Midbrain (tissue), 1 donor: ENCODE results near the gene PSORS1C1.
"Not testable (repeated sequence)": the region's sequence is repeated elsewhere in the genome, so short reads cannot be mapped to it uniquely, and the experiment has no call there.

ENCODE experiments used
- DNase-seq: peaks from one replicate; lab custom pipeline; 2025; lab: John Stamatoyannopoulos, UW

The PSORS1C1 gene

GRCh38 chr6:31158863-31159855 lies 44.6 kb downstream of the PSORS1C1 start:
- no peak for DNase-seq

- no peak for DNase-seq
Observed at GRCh38 chr6:31161216-31162126, 46.9 kb downstream of the PSORS1C1 start.

GRCh38 chr6:31162463-31163165 lies 48.0 kb downstream of the PSORS1C1 start:
- DNase-seq = no peak

- no peak for DNase-seq
Observed at GRCh38 chr6:31163922-31164321, 49.3 kb downstream of the PSORS1C1 start.

GRCh38 chr6:31164475-31165063 lies 50.0 kb downstream of the PSORS1C1 start:
- not testable (repeated sequence) for DNase-seq

GRCh38 chr6:31165064-31165832 lies 50.6 kb downstream of the PSORS1C1 start:
- DNase-seq = not testable (repeated sequence)

- no peak for DNase-seq
Observed at GRCh38 chr6:31165986-31166385, 51.4 kb downstream of the PSORS1C1 start.

GRCh38 chr6:31168606-31169005 lies 54.0 kb downstream of the PSORS1C1 start:
- DNase-seq = no peak

GRCh38 chr6:31169123-31169857 lies 54.7 kb downstream of the PSORS1C1 start:
- DNase-seq = no peak

- DNase-seq = not testable (repeated sequence)
Observed at GRCh38 chr6:31169858-31170599, 55.4 kb downstream of the PSORS1C1 start.

GRCh38 chr6:31170600-31170881 lies 55.9 kb downstream of the PSORS1C1 start, which contains the start of gene POU5F1:
Gene POU5F1 (minus strand): TSS chr6:31170682. CDS start chr6:31170620, 62 bp downstream.
- DNase-seq = no peak

- no peak for DNase-seq
Observed at GRCh38 chr6:31170987-31171671, 56.5 kb downstream of the PSORS1C1 start.

- no peak for DNase-seq
Observed at GRCh38 chr6:31171931-31172905, 57.6 kb downstream of the PSORS1C1 start.

- no peak for DNase-seq
Observed at GRCh38 chr6:31172973-31173384, 58.4 kb downstream of the PSORS1C1 start.

- DNase-seq = no peak
Observed at GRCh38 chr6:31173406-31173805, 58.8 kb downstream of the PSORS1C1 start.

- DNase-seq = no peak
Observed at GRCh38 chr6:31174378-31174777, 59.8 kb downstream of the PSORS1C1 start.

GRCh38 chr6:31175971-31176370 lies 61.4 kb downstream of the PSORS1C1 start:
- no peak for DNase-seq
